Lower lobe of right lung (tissue), 2 donors: Measurements from ENCODE around the gene CTCFL. TPM values are rescaled to one million over a fixed set of nuclear protein-coding genes. Genes with fewer than 3 reads are reported as not detected.

ENCODE experiments used
- ATAC-seq, 2 donors: fragments of 200-7000 bp; cut with Tn5 transposase; one replicate each; pipeline ENCODE4 v1.9.1; 2020 to 2022; ENCODE audit warnings: mild to moderate bottlenecking in 2 of 2, moderate library complexity in 2 of 2
- DNase-seq: peaks from one replicate; pipeline ENCODE4 v3.0.0-alpha.2; 2020
- H3K27ac ChIP-seq: fragments of 200-600 bp; one replicate; pipeline ENCODE4 v1.8.0; 2022
- H3K27me3 ChIP-seq: fragments of 200-600 bp; one replicate; pipeline ENCODE4 v1.8.0; 2022; ENCODE audit warnings: low read depth
- H3K36me3 ChIP-seq: fragments of 200-600 bp; one replicate; pipeline ENCODE4 v1.8.0; 2022; ENCODE audit warnings: mild to moderate bottlenecking
- H3K4me1 ChIP-seq: fragments of 200-600 bp; one replicate; pipeline ENCODE4 v1.8.0; 2022
- H3K4me3 ChIP-seq: fragments of 200-600 bp; one replicate; pipeline ENCODE4 v1.8.0; 2022; ENCODE audit warnings: mild to moderate bottlenecking
- H3K9me3 ChIP-seq: fragments of 200-600 bp; one replicate; pipeline ENCODE4 v1.8.0; 2022
- intact Hi-C: fragments of 100-400 bp; cut with DNase I; formaldehyde crosslinking; loops from one replicate; pipeline ENCODE4 v1.11.0; 2022
- total RNA-seq: library from RNA; stranded (reverse); fragmentation: NEBNext Ultra II Directional; extraction: Animal tissue kit (Norgen Biotek cat#: 25700); gene quantifications from one replicate; pipeline ENCODE4 v1.2.1, GENCODE V29; 2021
- TF ChIP-seq, protein P1 (sequence below): fragments of 200-600 bp; IDR thresholded peaks from one replicate; pipeline ENCODE4 v1.8.0; 2022; ENCODE audit warnings: antibody characterized with exemption, mild to moderate bottlenecking
- donor health status: DM: no; HTN: yes; CAD: no; lungs with severe emphysema.

Gene CTCFL
- total RNA-seq, 1 donor from 2014 or later: not detected

DNA sequence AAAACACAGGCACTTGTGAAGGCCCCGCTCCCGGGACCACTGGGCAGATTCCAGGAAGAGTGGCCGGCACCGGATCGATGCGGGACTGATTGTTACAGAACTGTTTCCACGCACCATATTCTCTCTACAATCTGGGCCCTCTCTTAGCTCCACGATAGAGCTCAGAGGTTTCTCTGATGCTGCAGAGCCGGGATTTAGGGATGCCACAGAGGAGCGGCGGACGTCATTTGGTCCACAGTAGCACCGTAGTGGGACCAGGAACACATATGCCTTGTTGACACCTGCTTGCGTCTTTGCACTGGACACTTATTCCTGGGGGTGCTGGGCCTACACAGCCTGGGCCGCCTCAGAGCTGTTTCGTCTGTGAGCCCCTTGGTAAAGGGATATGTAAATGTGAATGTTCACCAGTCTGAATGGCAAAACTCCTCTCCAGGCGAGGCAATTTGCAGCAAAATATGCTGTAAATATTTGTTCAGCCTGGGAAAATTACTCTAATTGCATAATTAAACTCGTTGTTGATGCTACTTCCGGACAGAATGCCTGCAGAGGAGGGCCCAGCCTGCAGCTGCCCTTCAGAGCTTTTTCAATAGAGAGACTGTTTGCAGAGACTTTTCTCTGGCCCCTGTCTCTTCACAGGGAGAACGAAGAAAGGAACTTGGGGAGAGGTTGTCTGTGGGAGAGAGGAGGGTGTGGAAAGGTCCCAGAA lies 45.4 kb upstream of the CTCFL start:
- TF ChIP-seq, protein P1, sequence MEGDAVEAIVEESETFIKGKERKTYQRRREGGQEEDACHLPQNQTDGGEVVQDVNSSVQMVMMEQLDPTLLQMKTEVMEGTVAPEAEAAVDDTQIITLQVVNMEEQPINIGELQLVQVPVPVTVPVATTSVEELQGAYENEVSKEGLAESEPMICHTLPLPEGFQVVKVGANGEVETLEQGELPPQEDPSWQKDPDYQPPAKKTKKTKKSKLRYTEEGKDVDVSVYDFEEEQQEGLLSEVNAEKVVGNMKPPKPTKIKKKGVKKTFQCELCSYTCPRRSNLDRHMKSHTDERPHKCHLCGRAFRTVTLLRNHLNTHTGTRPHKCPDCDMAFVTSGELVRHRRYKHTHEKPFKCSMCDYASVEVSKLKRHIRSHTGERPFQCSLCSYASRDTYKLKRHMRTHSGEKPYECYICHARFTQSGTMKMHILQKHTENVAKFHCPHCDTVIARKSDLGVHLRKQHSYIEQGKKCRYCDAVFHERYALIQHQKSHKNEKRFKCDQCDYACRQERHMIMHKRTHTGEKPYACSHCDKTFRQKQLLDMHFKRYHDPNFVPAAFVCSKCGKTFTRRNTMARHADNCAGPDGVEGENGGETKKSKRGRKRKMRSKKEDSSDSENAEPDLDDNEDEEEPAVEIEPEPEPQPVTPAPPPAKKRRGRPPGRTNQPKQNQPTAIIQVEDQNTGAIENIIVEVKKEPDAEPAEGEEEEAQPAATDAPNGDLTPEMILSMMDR: no peak
- Histone ChIP-seq H3K36me3 (no peaks in the 10 kb centered on the region), H3K4me1 (no peaks in the 10 kb centered on the region), H3K4me3 (no peak overlapping the region), H3K9me3 (no peaks in the 10 kb centered on the region), H3K27me3 (no peaks in the 10 kb centered on the region), H3K27ac (no peak overlapping the region)
- no peak for ATAC-seq
- intact Hi-C loops: no loop called here
- DNase-seq: no peak

DNA sequence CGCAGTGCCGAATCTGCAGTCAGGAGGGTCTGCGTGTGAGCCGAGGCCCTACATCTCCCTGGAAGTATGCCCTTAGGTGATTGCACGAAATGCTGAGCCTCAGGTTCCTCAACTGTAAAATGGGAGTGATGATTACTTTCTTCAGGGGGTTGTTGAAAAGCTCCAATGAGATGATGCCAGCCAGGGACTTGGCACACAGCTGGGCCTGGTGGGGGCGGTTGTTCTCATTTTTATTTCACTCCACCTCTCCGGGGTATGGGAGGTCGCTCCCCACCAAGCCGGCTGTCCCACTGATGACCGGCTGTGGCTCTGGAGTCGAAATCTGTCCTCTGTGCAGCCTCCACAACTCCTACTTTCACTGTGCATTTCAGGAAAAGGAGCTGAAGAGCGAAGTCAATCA lies 44.0 kb upstream of the CTCFL start:
- no peak for ATAC-seq
- H3K36me3 ChIP-seq: no peaks in the 10 kb centered on the region
- no peaks in the 10 kb centered on the region for H3K4me1 ChIP-seq
- intact Hi-C loops: no loop called here
- TF ChIP-seq, protein P1: no peak
- H3K27ac ChIP-seq: no peak overlapping the region
- H3K9me3 ChIP-seq: no peaks in the 10 kb centered on the region
- no peaks in the 10 kb centered on the region for H3K27me3 ChIP-seq
- no peak overlapping the region for H3K4me3 ChIP-seq
- DNase-seq: no peak

DNA sequence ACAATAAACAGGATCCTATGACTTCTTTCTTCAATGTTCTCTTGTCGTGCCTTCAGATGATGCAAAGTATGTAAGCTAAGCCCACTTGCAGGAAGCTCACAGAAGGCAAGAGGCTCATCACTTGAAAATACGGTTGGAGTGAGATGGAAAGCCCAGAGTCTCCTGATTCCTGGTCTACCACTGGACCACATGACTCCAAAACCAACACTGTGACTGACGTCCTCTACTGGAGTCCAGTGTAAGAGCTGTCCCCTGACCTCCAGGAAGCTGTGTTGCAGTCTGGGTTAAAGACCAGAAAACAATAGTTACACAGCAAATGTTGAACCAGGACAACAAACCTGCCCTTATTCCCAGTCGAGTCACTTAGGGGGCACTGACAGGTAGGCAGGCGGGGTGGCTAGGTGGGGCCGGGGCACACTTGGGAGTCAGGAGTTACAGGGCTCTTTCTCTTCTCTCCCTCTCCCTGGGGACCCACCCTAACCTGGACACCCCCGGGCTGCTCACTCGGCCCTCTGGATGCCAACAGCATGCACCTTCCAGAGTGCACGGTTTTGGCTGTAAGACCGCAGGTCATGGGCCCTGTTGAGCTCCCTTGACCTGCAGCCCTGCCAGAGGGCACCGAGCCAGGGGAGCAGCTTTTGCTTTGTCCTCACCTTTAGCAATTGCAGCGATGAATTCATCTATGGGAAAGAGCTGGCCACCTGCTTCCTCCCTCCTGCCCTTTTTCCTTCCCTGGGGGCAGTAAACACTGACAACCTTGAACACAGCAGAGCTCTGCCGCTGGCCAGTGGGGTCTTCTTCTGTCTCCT lies 43.4 kb upstream of the CTCFL start:
- TF ChIP-seq, protein P1: no peak
- Histone ChIP-seq H3K36me3 (no peaks in the 10 kb centered on the region), H3K4me3 (no peak overlapping the region), H3K9me3 (no peaks in the 10 kb centered on the region), H3K27ac (no peak overlapping the region), H3K27me3 (no peaks in the 10 kb centered on the region), H3K4me1 (no peaks in the 10 kb centered on the region)
- no peak for DNase-seq
- intact Hi-C loops: no loop called here
- ATAC-seq: peak in 1 of 2 donors; percentile 35

DNA sequence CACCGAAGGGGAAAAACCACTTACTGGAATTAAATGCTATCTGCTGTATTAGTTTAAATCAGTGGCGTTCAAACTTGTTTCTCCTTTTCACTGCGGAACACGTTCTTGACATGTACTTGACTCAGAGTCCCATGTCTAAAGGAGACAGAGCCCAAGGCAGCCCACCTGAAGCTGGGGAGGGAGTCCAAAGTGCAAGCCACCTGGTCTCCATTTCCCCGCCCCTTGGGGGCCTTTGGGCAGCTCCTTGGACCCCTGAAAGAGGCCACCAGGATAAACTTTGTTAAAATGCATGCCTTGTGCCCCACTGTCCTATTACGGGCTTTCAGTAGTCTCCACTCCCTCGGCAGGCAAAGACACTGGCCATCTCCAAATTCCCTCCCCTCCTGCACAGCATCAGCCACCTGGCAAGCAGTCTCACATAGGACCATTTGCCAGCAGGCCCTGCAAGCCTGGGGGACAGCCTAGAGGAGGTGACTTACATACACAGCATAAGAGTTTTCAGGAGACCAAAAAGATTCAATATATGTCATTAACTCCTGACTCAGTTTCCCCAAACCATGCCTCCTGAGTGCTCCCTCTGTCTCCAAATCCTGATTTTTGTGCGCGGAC lies 42.6 kb upstream of the CTCFL start:
- intact Hi-C loops: no loop called here
- Histone ChIP-seq H3K4me3 (no peak overlapping the region), H3K4me1 (no peaks in the 10 kb centered on the region), H3K27ac (no peak overlapping the region), H3K36me3 (no peaks in the 10 kb centered on the region), H3K27me3 (no peaks in the 10 kb centered on the region), H3K9me3 (no peaks in the 10 kb centered on the region)
- ATAC-seq: no peak
- TF ChIP-seq, protein P1: no peak
- DNase-seq: no peak

DNA sequence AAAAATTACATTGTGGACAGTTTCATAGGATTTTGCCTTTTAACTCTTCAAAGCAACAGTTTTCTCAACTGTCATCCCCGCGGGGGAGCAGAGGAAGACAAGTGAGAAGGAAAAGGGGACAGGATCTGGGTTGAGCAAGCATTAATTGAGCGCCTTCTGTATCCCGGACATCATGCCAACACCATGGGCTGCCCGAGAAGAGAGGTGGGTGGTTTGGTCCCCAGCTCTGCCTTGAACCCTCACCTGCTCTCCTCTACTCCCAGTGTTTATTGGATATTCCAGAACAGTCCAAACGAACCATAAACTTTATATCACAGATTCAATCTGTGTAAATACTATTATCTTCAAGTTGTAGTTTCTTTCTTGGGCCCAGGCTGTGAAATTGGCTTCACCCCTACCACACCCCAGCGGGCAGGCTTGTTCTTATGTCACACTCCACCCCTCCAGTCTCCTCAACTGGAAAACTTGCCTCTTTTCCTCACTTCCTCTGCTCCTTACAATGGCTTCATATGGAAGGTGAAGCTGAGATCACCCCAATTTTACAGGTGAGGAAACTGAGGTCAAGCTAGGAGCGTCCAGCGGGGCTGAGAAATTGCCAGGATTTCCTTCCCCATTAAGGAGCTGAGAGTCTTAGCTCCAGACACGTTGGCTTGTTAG lies 42.0 kb upstream of the CTCFL start:
- no peaks in the 10 kb centered on the region for H3K27me3 ChIP-seq
- H3K36me3 ChIP-seq: no peaks in the 10 kb centered on the region
- H3K4me1 ChIP-seq: no peaks in the 10 kb centered on the region
- H3K9me3 ChIP-seq: no peaks in the 10 kb centered on the region
- H3K4me3 ChIP-seq: no peak overlapping the region
- no peak overlapping the region for H3K27ac ChIP-seq
- no peak for DNase-seq
- ATAC-seq: no peak
- intact Hi-C loops: no loop called here
- TF ChIP-seq, protein P1: no peak
